Fibroblast of the aortic adventitia (primary cell): ENCODE measurements around the gene BRAF. TPM values are rescaled to one million over a fixed set of nuclear protein-coding genes. Genes with fewer than 3 reads are reported as not detected.
A peak's percentile ranks its signal among the peaks of the same experiment; 100 is the strongest.

Experiments
- DNase-seq: peaks from one replicate; pipeline ENCODE4 v3.0.0-alpha.2; 2010; ENCODE audit warnings: low read depth
- H3K4me3 ChIP-seq: 2 replicates; pipeline ENCODE4 v1.5.1; 2011; ENCODE audit warnings: low read depth, mild to moderate bottlenecking, control low read depth, low read length, moderate library complexity
- total RNA-seq: library from RNA; depleted of rRNA; stranded (reverse); fragments of >200 nt; gene quantifications from 2 replicates; pipeline ENCODE4 v1.2.3, GENCODE V29; 2012; ENCODE audit warnings: low replicate concordance
- TF ChIP-seq, protein P1 (sequence below): IDR thresholded peaks from 2 replicates; pipeline ENCODE4 v1.5.1; 2011; ENCODE audit warnings: mild to moderate bottlenecking, low read length, control low read depth, inconsistent platforms; ENCODE audit not compliant: insufficient read depth

Gene BRAF
- total RNA-seq, 1 donor, result 29.9 TPM

DNA sequence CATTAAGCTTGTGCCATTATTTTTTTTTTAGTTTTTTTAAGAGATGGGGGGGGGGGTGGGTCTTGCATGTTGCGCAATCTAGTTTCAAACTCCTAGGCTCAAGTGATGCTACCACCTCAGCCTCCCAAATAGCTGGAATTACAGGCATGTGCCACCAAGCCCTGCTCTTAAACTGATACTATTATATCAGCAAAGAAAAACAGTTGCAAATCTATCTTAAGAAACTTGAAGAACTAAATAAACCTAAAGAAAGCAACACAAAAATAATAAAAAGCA lies 47.5 kb downstream of the BRAF start:
- H3K4me3 ChIP-seq, result no peak overlapping the region
- peak; percentile 4 for DNase-seq
- TF ChIP-seq, protein P1, sequence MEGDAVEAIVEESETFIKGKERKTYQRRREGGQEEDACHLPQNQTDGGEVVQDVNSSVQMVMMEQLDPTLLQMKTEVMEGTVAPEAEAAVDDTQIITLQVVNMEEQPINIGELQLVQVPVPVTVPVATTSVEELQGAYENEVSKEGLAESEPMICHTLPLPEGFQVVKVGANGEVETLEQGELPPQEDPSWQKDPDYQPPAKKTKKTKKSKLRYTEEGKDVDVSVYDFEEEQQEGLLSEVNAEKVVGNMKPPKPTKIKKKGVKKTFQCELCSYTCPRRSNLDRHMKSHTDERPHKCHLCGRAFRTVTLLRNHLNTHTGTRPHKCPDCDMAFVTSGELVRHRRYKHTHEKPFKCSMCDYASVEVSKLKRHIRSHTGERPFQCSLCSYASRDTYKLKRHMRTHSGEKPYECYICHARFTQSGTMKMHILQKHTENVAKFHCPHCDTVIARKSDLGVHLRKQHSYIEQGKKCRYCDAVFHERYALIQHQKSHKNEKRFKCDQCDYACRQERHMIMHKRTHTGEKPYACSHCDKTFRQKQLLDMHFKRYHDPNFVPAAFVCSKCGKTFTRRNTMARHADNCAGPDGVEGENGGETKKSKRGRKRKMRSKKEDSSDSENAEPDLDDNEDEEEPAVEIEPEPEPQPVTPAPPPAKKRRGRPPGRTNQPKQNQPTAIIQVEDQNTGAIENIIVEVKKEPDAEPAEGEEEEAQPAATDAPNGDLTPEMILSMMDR, result no peak

DNA sequence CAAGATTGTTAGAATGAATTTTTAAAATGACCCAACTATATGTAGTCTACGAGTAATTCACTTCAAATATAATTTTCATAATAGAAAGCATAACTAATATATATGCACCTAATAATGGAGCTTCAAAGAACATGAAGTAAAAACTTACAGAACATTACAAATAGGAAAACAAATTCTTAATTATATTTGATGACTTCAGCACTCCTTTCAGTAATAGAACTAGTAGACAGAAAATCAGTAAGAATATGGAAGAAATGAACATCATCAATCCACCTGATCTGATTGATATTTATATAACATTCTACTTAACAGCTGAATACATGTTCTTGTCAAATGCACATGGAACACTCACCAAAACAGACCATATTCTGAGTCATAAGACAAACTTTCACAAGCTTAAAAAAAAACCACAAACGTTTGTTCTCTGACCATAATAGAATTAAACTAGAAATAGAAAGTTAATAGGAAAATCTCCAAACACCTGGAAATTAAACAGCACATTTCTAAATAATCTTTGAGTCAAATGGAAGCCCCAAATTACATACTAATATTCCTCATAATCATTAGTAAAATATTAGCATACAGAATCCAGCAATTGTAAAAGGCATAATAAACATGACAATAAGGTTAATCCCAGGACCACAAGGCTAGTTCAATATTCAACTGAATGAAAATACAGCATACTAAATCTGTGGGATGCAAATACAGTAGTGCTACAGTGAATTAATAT lies 48.0 kb downstream of the BRAF start:
- H3K4me3 ChIP-seq, result no peak overlapping the region
- TF ChIP-seq, protein P1, result no peak
- peak; percentile 73 for DNase-seq

DNA sequence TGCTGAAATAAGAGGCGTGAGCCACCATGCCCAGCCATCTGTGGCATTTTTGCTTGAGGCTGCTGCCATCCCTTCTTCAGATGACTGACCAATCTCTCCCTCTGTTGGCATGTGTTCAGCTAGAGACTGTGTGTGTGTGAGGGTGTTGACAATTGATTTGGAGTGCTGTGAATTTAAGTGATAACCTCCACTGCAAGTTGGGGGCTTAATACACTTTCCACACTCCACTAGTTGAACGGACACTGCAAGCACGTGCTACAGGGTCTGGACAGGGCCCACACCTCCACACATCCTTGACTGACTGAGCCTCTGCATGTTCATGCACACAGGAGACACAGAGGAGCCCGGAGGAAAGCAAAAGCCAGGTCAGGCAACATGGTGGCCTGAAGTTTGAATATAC lies 51.3 kb downstream of the BRAF start:
- no peak for DNase-seq
- TF ChIP-seq, protein P1, result no peak
- no peak overlapping the region for H3K4me3 ChIP-seq

DNA sequence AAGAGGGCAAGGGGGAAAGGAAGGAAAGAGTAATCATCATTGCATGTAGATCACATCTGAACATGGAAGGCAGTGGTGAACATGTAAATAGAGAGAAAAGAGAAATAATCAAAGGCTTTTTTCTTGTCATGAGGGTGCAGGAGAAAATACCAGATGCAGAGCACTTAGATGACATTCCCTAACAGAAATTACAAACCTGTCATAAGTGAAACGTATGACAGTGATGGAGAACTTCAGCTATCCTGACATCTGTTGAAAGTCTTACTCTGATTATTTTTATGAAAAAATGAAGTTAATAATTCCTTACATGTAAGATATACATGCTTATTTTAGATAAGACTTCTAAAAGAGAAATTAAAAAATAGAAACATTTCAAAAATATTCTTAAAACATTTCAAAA lies 54.7 kb downstream of the BRAF start:
- no peak for DNase-seq
- TF ChIP-seq, protein P1, result no peak
- no peak overlapping the region for H3K4me3 ChIP-seq

DNA sequence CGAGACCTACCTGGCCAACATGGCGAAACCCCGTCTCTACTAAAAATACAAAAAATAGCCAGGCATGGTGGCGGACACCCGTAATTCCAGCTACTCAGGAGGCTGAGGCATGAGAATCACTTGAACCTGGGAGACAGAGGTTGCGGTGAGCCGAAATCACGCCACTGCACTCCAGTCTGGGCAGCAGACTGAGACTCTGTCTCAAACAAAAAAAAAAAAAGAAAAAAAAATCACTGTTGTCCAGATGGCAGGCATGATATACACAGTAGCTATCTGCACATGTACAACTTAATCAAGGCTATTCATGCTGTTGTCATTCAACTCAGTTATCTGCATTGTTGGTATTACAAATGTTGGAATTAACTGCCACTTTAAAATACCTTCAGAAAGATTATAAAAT lies 55.3 kb downstream of the BRAF start:
- TF ChIP-seq, protein P1, result no peak
- DNase-seq, result no peak
- no peak overlapping the region for H3K4me3 ChIP-seq

- TF ChIP-seq, protein P1, result no peak
- H3K4me3 ChIP-seq, result no peak overlapping the region
- no peak for DNase-seq
Observed at GRCh38 chr7:140867467-140868462, 57.0 kb downstream of the BRAF start.
